GM18508 (cell line): ENCODE results near the gene AK8.

Source experiments
- ATAC-seq: cut with Tn5 transposase; IDR thresholded peaks from one replicate; pipeline ENCODE4 v1.9.1; 2021; ENCODE audit warnings: moderate number of reproducible peaks; ENCODE audit not compliant: insufficient read depth, unreplicated experiment

AK8 gene

DNA sequence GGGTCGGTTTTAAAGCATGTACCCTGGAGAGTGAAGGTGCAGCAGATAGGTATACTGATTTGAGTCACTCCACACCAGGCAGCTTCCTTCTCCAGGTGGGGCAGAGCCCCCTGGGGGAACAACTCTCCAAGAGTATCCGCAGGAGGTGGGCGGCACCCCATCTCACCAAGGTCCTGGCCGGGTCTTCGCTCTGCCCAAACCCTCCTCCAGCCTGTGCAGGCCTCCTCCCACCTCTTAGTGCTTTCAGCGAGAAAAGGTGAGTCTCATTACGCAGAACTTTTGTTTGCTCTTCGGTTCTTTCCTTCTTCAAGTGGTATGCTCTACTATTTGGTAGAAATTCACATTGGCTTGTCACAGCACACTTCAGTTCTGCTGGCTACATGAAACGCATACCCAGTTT lies 14.3 kb upstream of the AK8 start:
- ATAC-seq, result no peak

DNA sequence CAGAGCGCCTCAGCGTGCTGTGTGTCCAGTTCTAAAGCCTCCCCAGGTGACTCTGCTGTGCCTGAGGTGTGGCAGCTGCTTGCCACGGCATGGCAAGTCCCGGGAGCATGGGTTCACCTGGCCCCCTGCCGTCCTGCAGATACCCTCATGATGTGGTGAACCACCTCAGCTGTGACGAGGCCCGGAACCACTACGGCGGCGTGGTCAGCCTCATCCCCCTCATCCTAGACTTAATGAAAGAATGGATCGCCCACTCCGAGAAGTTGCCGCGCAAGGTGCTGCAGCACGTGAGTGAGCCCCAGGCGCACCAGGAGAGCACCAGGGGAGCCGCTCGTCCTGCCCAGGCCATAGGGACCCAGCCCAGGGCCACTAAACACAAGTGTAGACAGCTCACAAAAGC lies 10.1 kb upstream of the AK8 start:
- ATAC-seq, result no peak

DNA sequence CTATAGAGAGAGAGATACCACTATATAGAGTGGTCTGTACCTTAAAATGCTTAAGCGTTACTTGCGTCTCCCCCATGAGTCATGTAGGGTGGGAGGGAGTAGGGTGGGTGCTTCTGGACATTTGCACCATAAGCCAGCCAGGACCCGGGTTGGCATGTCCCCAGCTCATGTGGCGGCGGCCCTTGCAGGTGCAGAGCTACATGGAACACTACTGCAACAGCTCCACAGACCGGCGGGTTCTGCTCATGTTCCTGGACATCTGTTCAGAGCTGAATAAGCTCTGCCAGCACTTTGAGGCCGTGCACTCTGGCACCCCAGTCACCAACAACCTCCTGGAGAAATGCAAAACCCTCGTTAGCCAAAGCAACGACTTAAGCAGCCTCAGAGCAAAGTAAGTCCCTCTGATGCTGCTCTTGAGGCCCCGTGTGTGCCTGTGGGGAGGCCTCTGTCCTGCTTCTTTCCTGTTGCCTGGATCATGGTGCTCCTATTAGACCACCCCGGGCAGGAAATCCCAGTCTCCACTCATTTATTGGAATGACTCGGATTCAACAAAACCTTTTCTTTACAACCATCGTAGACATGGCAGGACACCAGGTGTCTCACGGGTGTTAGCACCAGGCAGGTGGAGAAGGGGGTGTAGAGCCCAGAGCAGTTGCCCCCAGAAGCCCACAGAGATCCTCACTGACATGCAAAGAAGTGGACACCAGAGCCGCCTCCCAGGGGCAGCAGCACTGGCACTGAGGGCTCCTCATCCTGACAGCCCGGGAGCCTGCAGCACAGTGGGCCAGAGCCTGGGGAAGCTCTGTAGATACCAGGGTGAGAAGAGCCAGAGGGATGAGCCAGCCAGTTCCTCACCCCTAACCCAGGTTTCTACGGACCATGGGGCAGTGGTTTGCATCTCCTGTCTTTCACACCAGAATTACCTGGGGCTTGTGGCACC lies 9.4 kb upstream of the AK8 start:
- ATAC-seq, result no peak

DNA sequence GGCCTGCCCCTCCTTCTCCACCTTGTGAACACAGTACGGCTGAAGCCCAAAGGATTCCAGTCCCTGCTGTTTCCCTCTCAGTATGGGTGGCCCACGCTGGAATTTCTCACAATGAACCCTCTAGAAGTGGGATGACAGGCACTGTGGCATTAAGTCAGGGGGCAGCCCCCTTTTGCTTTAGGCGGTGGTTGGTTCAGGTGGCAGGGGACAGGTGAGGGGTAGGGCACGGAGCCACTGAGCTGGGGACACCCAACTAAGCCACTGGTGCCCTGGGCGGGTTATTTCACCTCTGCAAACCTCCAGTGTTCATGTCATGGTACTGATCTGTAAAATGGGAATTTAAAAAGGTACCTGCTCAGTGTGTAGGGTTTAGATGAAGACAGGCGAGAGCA lies 8.2 kb upstream of the AK8 start:
- ATAC-seq, result no peak

DNA sequence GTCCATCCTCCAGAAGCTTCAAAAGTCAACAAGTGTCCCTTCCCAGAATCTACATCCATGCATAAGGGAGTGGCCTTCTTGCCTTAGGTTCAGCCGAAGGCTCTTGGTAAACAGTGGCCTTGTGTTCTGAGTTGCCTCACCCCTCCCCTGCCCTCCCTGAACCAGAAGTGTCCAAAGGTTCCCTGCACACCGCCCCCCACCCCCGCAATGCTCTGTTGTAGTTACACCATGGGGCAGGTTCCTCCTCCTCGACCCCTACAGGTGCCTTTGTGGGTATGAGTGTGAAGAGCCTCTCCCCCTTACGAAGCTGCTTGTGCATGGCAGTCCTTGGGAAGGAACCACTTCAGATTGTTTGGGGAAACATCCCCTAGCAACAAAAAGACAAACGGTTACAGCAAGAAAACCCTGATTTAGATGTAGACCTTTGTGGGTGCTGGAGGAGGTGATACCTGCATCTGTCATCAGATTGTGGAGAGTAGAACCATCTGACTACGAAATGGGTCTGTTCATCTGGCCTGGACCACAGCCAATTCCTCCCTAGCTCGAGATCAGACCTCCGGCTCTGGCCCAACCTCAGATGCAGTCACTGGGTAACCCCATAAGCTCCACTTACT lies 7.7 kb upstream of the AK8 start:
- no peak for ATAC-seq

DNA sequence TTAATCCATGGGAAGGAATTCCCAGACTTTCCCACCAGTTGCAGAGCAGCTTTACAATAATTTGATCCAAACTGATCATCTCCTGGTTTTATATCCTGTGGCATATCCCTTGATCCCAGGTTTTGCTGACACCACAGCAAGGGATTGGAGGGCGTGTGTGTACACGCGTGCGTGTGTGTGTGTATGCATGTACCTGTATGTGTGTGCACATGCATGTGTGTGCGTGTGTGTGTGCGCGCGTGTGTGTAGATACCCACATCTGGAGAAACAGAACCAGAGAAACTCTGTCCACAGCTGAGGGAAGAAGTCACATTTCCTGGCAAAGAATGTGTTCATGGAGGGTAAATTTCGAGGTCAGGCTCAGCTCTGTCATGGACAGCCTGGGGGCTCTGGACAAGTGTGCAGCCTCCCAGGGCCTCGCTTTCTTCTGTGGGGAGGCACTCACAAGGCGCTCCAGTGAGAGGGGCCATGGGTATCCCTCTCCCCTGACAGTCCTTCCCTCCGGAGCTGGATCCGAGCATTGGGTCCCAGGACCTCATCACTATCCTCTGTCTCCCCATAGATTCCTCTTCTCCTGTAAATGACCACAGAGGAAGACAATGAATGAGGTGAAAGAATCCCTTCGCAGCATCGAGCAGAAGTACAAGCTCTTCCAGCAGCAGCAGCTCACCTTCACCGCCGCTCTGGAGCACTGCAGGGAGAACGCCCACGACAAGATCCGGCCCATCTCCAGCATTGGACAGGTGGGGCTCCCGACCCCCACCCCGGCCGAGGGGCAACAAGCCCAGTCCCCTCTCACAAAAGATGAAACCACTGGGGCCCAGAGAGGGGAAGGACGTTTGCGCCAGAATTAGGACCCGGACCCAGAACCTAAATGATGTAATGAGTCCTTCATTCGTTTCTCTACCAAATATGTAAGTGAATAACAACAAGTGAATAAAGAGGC lies 5.5 kb upstream of the AK8 start:
- ATAC-seq, result no peak

DNA sequence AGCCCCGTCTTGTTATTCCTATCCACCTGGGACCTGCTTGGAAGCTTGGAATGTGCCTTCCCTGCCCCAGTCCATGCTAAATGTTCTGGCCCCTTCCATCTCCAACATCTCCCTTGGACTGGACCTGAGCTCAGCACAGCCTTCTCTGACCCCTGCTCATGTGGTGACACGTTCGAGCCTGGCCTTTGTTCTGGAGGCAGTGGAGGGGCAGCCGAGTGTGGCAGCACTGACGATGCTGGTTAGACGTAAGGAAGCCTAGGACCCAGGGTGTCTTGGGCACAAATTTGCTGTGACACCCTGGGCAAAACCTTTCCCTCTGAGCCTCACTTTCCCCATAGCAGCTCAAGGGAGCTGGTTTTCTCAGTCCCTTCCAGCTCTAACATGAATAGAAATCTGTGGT lies 4.5 kb upstream of the AK8 start:
- ATAC-seq, result no peak

DNA sequence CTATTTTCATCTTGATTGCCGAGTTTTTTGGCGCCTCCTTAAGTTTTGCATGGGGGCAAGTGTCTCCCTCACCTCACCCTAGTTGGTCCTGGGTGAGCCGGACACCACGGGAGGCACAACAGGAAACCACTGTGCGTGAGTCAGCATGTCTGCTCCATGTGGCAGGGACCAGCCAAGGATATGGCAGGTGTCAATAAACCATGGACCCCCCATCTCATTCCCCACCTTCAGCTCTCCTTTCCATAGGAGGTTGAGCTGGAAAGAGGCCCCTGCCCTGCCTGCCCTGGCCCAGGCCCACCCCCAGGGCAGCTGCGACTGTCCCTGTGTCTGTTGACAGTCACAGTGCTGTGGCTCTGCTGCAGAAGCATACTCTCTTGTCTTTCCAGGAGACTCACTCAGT lies 3.7 kb upstream of the AK8 start:
- no peak for ATAC-seq

DNA sequence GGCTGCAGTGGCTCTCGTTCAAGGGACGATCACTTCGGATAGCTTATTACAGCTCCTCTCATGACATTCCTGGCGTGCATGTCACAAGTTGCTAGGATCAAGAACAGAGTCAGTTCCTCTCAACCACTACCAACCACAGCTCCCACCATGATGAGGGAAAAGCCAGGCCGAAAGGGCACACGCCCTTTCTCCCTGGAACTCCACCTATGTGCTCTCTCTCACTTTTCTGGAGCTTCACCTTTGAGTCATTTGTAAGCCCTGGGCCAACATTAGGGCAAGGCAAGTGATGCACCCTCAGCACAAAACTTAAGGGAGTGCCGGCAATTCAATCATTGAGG lies 2.2 kb upstream of the AK8 start:
- no peak for ATAC-seq

DNA sequence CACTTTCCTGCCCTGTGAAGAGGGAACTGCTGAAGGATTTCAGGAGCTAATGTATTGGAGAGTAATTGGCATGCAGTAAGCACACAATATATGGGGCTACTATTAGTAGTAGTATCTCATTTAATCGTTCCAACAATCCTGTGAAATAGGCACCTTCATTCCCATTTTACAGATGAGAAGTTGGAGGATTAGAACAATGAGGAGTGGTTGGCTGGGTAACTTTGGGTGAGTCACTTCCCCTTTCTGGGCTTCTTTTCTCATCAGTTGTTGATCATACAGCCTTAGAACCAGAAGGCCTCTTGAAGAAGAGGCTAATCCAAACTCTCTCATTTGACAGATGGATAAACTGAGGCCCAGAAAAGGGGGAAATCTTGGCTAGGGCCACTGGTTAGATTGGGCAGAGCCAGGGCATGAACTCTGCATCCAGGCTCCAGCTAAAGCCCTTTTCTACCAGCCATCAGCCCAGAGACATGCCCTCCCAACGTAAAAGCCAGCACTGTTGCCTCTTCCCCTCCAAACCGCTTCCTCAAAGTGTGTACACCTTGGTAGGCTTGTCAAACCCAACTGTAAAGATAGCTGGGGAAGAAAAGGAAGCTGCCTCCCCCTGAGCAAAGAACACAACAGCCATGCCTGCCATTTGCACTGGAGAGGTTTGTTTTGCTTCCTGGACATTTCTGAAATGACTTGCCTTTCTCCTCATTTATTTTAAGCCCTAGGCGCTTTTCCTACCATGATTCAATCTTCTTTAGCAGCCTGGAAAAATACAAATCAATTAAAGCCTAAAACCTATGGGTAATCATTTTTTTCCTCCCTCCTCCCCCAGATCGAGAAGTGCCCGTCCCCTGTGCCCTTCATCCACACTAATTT lies 1.6 kb upstream of the AK8 start:
- ATAC-seq, result no peak

DNA sequence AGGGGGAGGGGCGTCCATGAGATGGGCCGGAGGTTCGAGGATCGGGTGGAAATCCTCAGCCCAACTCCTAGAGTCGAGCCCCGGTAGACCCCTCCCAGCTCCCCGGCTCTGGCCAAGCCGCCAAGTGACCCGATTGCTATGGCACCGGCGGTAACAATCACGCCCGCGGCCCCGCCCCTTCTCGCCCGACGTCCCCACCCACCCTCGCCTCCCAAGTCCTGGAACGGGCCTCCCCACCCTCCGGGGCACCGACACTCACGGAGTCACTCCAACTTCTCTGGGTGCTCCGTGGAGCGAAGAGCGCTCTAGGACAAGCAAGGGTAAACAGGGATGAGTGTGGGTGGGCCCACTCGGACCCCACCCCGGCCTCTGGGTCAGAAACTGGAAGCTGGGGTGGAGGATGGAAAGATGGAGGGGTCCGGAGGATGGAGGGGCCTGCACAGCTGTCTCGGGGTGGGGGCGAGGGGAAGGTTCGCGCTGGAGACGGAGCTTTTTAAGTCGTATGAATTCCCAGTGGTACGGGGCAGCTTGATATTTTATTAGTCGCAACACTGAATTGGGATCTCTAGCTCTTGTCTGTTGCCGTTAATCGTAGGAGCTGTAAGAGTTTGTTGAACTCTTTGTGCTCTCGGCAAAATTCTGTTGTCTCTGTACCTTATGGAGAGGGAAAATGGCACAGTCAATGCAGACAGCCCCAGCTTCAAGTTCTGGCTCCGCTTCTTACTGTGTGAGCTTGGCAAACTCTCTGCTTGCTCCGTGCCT lies 792 bp upstream of the AK8 start, which contains the start of gene SPACA9:
TSS of gene SPACA9 (plus strand) at position 204 of the 762 bp plus-strand sequence. CDS start 5,050 bp downstream, outside the sequence.
- ATAC-seq, result no peak

DNA sequence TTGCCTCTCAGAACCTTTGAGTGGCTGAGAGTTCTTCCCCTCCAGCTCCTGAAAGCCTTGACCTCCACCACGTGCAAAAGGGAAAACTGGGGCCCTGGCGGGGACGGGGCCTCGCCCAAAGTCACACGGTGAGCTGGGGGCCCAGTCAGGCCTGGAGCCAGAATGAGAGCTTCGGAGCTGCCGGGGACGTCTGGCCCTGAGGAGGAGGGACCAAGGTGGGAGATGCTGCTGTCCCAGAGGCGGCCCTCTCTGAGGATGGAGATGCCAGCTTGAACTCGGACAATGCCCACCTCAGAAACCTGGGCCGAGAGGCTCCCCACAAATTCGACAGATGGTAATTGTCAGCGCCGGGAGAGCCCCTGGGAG lies 643 bp downstream of the AK8 start:
- ATAC-seq, result no peak

DNA sequence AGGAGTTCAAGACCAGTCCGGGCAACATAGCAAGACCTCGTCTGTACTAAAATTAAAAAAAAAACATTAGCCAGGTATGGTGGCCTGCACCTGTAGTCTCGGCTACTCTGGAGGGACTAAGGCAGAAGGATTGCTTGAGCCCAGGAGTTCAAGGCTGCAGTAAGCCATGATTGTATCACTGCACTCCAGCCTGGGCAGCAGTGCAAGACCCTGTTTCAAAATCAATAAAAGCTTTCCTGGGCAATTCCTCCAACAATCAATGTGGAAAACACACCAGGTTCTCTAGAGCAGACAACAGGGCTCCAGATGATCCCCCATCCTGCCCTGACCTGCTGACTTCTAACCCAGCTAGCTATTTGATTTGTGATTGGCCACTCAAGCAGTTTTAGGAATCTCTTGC lies 1.2 kb downstream of the AK8 start:
- ATAC-seq, result no peak

DNA sequence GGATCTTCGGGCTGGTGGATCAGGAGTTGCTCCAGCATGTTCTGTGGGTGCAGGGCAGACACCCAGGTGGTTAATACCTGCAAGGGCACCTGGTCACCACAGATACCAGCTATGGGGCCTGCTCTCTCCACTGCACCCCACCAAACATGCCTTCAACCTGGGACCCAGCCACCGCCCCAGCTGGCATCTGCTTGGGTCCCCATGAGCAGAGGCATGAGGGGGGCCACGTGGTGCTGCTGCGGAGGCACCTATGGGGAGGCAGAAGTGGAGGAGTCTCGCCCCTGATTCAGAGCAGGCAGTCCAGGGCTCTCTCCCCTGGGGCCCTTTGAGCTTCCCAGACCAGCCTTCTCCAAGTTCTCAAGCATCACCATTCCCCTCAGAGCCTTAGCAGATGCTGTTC lies 2.9 kb downstream of the AK8 start:
- ATAC-seq, result no peak

DNA sequence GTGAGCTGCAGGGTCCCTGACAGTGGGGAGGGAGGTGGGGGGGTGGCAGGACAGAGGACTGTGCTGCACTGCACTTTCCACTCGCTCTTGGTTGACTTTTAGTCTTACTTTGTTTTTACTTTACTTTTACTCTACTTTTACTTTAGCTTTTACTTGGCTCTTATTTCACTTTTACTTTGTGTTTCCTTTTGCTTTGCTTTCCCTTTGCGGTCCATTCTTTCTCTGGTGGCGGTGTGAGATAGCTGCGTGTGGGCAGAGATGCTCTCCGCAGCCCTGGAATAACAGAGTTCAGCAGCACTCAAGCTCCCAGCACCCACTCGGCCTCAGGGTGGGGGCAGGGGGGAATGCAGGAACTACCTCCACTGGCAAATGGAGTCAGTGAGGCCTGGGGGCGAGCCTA lies 4.7 kb downstream of the AK8 start:
- no peak for ATAC-seq

DNA sequence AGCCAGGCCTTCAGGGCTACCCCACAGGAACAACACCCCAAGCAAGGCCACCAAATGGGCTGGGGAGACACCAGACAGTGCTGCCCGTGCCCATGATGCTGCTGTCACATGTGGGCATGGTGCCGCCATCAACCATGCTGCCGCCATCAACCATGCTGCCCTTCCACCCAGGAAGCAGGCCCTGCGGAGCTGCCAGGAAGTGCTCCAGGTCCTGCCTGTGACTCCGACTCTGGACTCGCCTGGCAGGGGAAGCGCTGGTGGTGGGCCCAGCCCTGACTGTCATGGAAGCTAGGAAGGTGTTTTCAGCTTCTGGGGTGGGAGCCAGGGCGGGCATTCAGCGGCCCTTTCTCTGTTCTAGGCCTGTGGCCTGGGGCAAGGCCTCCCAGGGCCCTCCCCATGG lies 8.8 kb downstream of the AK8 start:
- ATAC-seq, result no peak

DNA sequence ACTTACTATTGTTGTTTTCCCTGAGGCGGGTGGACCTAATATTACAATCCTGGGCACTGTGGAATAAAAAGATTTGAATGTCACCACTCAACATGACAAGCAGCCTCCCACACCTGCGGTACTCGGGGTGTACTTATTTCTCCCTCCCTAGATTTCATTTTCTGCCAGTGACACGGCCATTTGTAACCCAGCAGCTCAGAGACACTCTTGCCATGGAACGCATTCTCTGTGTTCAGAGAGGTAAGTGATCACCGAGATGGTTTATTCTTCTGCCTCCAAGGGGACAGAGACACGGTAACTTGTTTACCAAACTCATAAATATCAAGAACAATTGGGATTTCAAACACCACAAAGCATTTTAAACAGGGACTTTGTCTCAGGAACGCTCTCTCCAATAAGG lies 11.2 kb downstream of the AK8 start:
- no peak for ATAC-seq

DNA sequence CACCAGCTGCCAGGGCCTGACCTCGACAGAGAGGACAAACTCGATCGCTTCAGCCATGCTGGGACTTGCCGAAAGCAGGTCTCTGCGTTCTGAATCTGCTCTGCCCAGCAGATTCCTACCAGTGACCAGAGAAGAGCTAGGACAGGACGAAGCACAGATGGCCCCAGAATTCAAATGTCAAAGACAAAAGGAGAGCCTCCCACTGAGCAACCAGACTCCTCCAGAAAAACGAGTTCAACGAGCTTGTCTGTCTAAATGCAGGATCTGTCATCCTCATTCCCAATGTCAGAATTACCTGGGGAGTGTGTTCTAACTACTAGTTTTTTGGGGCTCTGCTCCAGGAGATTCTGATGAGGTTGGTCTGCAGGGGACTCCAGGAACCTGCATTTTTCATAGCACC lies 13.4 kb downstream of the AK8 start:
- ATAC-seq, result no peak

DNA sequence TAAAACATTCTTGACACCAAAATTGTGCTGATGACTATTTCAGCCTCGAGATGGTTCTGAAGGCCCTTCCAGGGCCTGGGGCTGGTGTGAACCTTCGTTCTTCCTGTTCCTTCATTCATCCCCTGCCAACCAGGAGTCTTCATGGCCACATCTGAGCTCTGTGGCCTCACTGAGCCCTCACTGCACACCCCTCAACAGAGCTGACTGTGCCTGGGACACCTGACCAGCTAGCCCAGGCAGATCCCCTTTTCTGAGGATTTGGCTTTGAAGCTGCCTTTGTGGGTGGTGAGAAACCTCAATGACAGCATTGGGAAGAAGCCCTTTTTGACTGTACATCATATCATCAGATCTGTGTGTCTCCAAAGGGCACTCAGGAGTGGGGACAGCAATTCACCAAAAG lies 13.8 kb downstream of the AK8 start:
- no peak for ATAC-seq
